Pancreas (tissue), 10 donors: ENCODE data around the gene ALOXE3. TPM values are rescaled to one million over a fixed set of nuclear protein-coding genes. Genes with fewer than 3 reads are reported as not detected.
A peak's percentile ranks its signal among the peaks of the same experiment; 100 is the strongest.

Experiments
- ATAC-seq, 4 donors: fragments of 200-7000 bp; cut with Tn5 transposase; one replicate each; pipeline versions ENCODE4 v1.8.0 to v1.9.1; 2020; ENCODE audit warnings: mild to moderate bottlenecking in 4 of 4, moderate library complexity in 4 of 4
- DNase-seq, 6 donors: peaks; one replicate each; pipeline ENCODE4 v3.0.0-alpha.2; 2020
- FAIRE-seq: peaks from 2 replicates; lab custom pipeline; 2012; peaks lifted over from hg19 to GRCh38; lab: Jason Lieb, UNC
- H3K27ac ChIP-seq, 4 donors: fragments of 200-600 bp; sonication (generic); 1 replicate in 3 of 4; 2 replicates in 1 of 4; pipeline versions ENCODE4 v1.5.0 to v1.8.0; 2020
- H3K27me3 ChIP-seq, 4 donors: fragments of 200-600 bp; one replicate each; pipeline ENCODE4 v1.8.0; 2021
- H3K36me3 ChIP-seq, 3 donors: fragments of 200-600 bp; sonication (generic) in 1 of 3; one replicate each; pipeline versions ENCODE4 v1.5.0 to v1.8.0; 2020 to 2021
- H3K4me1 ChIP-seq, 3 donors: fragments of 200-600 bp; one replicate each; pipeline ENCODE4 v1.8.0; 2021
- H3K4me3 ChIP-seq, 4 donors: fragments of 200-600 bp; sonication (generic) in 2 of 4; one replicate each; pipeline versions ENCODE4 v1.5.0 to v1.8.0; 2020 to 2021
- H3K9me3 ChIP-seq, 4 donors: fragments of 200-600 bp; one replicate each; pipeline ENCODE4 v1.8.0; 2021
- CTCF ChIP-seq, 4 donors: fragments of 200-600 bp; sonication (generic) in 3 of 4; IDR thresholded peaks; one replicate each; pipeline versions ENCODE4 v1.5.0 to v1.8.0; 2021; ENCODE audit warnings: antibody characterized with exemption in 4 of 4
- WGBS, 2 donors: extraction: QIAGEN DNeasy Blood & Tissue Kit; methylation state at CpG; one replicate each; pipeline ENCODE4 v1.1.7; 2013; 5-methylcytosine and 5-hydroxymethylcytosine counted together
- intact Hi-C, 3 donors: fragments of 100-400 bp; cut with DNase I; formaldehyde crosslinking; loops; one replicate each; pipeline versions ENCODE4 v1.11.1 to v1.14.2; 2022
- polyA plus RNA-seq, 2 donors: library from polyadenylated mRNA; stranded (reverse); fragments of 200-250 nt; gene quantifications; one replicate each; pipeline ENCODE4 v1.2.3, GENCODE V29; 2013
- total RNA-seq, 6 donors: library from RNA; stranded (reverse); fragmentation: NEBNext Ultra II Directional in 4 of 6; extraction: Animal tissue kit (Norgen Biotek cat#: 25700) in 4 of 6; gene quantifications; one replicate each; pipeline versions ENCODE4 v1.2.1 to v1.2.4, GENCODE V29; 2021 to 2023
- donor health status: healthy with polysubstance abuse.
- donor health status: DM: no; HTN: no; CAD: no; lungs with moderate emphysema.
- donor health status: DM: no; HTN: no; CAD: no.
- donor health status: control.
- donor health status: control.
- donor health status: Bipolar disorder and iron deficiency.
- donor health status: DM: yes; HTN: yes; CAD: no.
- donor health status: DM: no; HTN: no; CAD: no.
- donor health status: DM: no; HTN: no; CAD: no.
- donor health status: DM: yes; HTN: yes; CAD: no.

The ALOXE3 gene
- total and polyA plus RNA-seq, 8 donors: 0.35 TPM; not detected in 7

DNA sequence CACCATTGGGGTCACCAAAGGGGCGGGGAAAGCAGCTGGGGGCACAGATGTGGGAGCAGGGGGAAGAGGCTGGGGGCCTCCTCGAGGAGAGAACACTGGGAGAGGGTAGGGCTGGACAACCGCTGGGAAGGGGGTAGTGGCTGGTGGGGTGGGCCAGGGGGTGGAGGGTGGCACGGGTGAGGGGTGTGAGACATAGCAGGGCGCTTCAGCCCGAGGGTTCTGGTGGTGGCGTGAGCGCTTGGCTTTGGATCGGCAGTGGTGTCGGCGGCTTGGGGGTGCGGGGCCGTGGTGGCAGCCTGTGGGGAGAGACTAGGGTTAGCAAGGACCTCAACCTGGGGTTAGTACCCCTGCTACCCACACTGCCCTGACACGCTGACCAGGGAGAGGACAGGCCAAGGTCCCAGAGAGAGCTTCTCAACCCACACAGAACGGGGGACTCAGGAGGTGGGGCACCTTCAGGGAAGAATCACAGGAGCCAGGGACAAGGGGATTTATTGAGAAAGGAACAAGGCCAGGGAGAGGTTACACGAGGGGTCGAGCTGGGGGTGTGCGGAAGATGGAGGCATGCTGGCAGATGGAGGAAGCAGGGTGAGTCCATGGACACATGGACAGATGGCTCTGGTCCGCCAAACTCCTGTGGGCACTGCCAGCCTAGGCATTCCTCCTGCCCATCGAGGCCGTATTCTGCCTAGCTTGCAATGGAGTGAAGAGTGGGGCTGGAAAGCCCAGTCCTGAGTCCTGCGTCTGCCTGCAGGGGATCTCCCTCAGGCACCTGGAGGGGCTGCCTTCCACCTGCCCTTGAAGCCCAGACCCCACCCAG, 25.5 kb upstream of the ALOXE3 start:
- no peak overlapping the region for H3K27ac ChIP-seq
- H3K27me3 ChIP-seq: no peaks in the 10 kb centered on the region
- H3K36me3 ChIP-seq: peaks cover 10 to 94% (median 91%) of the 10 kb centered on the region in 3 donors
- ATAC-seq (no peak), DNase-seq (peak in 2 of 6 donors; percentile 29 to 35), FAIRE-seq (no peak)
- intact Hi-C loops: no loop called here
- H3K4me1 ChIP-seq: no peaks in the 10 kb centered on the region
- TF ChIP-seq CTCF (IDR thresholded peaks at IDR 0.05): no peak
- WGBS, 2 donors: 91% methylated on average over 22 of the region's 22 CpGs
- H3K9me3 ChIP-seq: no peaks in the 10 kb centered on the region
- H3K4me3 ChIP-seq: no peak overlapping the region

DNA sequence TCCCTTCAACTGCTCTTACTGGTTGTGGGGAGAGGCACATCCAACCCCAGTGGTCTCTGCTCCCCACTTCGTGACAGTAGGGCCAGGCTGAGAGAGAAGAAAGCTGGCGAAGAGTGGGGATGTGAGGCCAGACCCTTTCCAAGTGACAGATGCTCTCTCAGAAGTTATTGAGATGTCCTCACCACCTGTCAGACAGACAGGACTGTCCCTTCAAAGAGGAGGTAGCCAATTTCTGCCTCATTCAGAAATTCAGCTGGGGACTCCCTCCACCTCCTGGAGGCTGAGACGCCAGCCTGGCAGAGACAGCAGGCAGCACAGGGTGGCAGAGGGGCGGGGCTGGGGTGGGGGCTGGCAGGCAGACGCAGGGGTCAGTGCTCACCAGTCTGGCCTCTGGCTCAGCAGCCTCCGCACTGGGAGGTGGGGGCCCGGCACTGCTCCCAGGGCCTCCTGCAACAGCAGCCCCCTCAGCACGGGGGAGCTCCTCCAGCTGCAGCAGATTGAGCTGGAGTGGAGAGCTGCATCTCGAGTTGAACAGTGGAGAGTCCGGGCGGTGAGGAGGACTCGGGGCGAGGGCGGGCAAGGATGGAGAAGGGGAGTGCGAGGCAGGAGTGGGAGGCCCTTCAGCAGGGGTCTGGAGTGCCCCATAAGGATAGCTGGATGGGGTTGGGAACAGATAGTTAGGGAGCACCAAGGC, 24.7 kb upstream of the ALOXE3 start:
- no peak overlapping the region for H3K27ac ChIP-seq
- H3K36me3 ChIP-seq: peaks cover 8 to 86% (median 84%) of the 10 kb centered on the region in 3 donors
- FAIRE-seq (no peak), DNase-seq (peak in 3 of 6 donors; percentile 19 to 75 (median 46)), ATAC-seq (no peak)
- H3K9me3 ChIP-seq: no peaks in the 10 kb centered on the region
- peaks cover 3 to 5% (median 4%) of the 10 kb centered on the region in 3 donors for H3K4me1 ChIP-seq
- no peaks in the 10 kb centered on the region for H3K27me3 ChIP-seq
- H3K4me3 ChIP-seq: no peak overlapping the region
- TF ChIP-seq CTCF (IDR thresholded peaks at IDR 0.05): no peak
- WGBS, 2 donors: 85 to 93% methylated on average over 13 to 15 of the region's 15 CpGs
- intact Hi-C loops: no loop called here

GRCh38 chr17:8142158-8142886, 24.0 kb upstream of the ALOXE3 start:
- no peak for TF ChIP-seq CTCF (IDR thresholded peaks at IDR 0.05)

GRCh38 chr17:8141741-8142140, 23.4 kb upstream of the ALOXE3 start:
- no peaks in the 10 kb centered on the region for H3K9me3 ChIP-seq
- DNase-seq: peak in 4 of 6 donors; percentile 17 to 64 (median 36)
- H3K27me3 ChIP-seq: no peaks in the 10 kb centered on the region
- no peak for ATAC-seq
- peaks cover 6 to 73% (median 71%) of the 10 kb centered on the region in 3 donors for H3K36me3 ChIP-seq
- no peak for FAIRE-seq
- no peak overlapping the region for H3K27ac ChIP-seq
- TF ChIP-seq CTCF (IDR thresholded peaks at IDR 0.05): no peak
- WGBS, 2 donors: 89 to 94% methylated on average over 11 of the region's 11 CpGs
- H3K4me3 ChIP-seq: no peak overlapping the region
- H3K4me1 ChIP-seq: peaks cover 4 to 6% (median 5%) of the 10 kb centered on the region in 3 donors
- intact Hi-C loops: no loop called here

More at GRCh38 chr17:8142158-8142886, 24.0 kb upstream of the ALOXE3 start:
- no peak overlapping the region for H3K4me3 ChIP-seq
- WGBS, 2 donors: 88 to 92% methylated on average over 23 of the region's 23 CpGs
- no peak overlapping the region for H3K27ac ChIP-seq
- ATAC-seq: no peak
- H3K4me1 ChIP-seq: peaks cover 4 to 6% (median 5%) of the 10 kb centered on the region in 3 donors
- no peaks in the 10 kb centered on the region for H3K9me3 ChIP-seq
- FAIRE-seq: no peak
- intact Hi-C loops: no loop called here
- H3K27me3 ChIP-seq: no peaks in the 10 kb centered on the region
- H3K36me3 ChIP-seq: peaks cover 6 to 79% (median 77%) of the 10 kb centered on the region in 3 donors
- DNase-seq: peak in 3 of 6 donors; percentile 24 to 82 (median 43)
